ENCODE measurements around the gene HSPB8. TPM values are rescaled to one million over a fixed set of nuclear protein-coding genes. Genes with fewer than 3 reads are reported as not detected.

The HSPB8 gene
- total and polyA plus RNA-seq, 2 of the 8 experiments (the other 6 are each of a cell fraction or from before 2014, with no cell fraction given): 11.7 to 28.2 TPM

GRCh38 chr12:119176267-119177055, 2.3 kb upstream of the HSPB8 start (continued):
- TF ChIP-seq TAF7 (optimal IDR thresholded peaks at IDR 0.05; ENCODE audit: borderline replicate concordance, low read depth, low read length): no peak
- TF ChIP-seq USF2 (IDR thresholded peaks at IDR 0.05; ENCODE audit: low read length): no peak
- TF ChIP-seq SP4 (IDR thresholded peaks at IDR 0.05; ENCODE audit: low read length): no peak
- TF ChIP-seq JUN (IDR thresholded peaks at IDR 0.05; ENCODE audit: low read depth, low read length): no peak
- no peak for TF ChIP-seq HDAC6 (IDR thresholded peaks at IDR 0.05; ENCODE audit: low read depth, low read length)
- peak; percentile 75; the same call in 1 of the 2 replicates for TF ChIP-seq KDM1A (IDR thresholded peaks at IDR 0.05; ENCODE audit: borderline replicate concordance, low read length)
- no peak for TF ChIP-seq E2F6 (IDR thresholded peaks at IDR 0.05)
- peak; percentile 53; the same call in 1 of the 2 replicates for TF ChIP-seq CREB1 (IDR thresholded peaks at IDR 0.05)

Data from H1 (cell line).